ENCODE measurements around the gene KIF4B.

KIF4B gene

DNA sequence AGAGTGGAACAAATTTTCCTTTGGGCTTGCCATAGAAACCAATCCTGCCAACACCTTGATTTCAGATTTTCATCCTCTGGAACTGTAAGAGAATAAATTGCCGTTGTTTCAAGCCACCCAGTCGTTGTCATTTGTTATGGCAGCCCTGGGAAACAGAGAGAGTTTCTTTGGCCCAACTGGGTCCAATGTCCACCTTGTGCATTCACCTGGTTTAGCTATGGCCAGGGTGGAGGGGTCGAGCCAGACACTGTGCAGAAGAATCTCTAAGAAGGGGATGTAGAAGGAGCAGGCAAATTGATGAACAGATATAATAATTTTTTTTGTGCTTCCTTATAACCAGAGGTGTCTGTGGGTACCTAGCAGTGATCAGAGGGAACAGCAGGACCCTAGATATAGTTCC, 9.8 kb downstream of the KIF4B start:
- H4K20me1 ChIP-seq (ENCODE audit: insufficient read depth, low read length, poor library complexity, severe bottlenecking): no peaks in the 10 kb centered on the region
- no peaks in the 10 kb centered on the region for H3K4me1 ChIP-seq (ENCODE audit: insufficient read depth, low read length, poor library complexity, severe bottlenecking)
- no peaks in the 10 kb centered on the region for H3K36me3 ChIP-seq (ENCODE audit: insufficient read depth, low read length)
- no peaks in the 10 kb centered on the region for H3F3A ChIP-seq (ENCODE audit: low read depth)
- H3K79me2 ChIP-seq (ENCODE audit: insufficient read depth, low read length): no peaks in the 10 kb centered on the region
- TF ChIP-seq, protein P1, sequence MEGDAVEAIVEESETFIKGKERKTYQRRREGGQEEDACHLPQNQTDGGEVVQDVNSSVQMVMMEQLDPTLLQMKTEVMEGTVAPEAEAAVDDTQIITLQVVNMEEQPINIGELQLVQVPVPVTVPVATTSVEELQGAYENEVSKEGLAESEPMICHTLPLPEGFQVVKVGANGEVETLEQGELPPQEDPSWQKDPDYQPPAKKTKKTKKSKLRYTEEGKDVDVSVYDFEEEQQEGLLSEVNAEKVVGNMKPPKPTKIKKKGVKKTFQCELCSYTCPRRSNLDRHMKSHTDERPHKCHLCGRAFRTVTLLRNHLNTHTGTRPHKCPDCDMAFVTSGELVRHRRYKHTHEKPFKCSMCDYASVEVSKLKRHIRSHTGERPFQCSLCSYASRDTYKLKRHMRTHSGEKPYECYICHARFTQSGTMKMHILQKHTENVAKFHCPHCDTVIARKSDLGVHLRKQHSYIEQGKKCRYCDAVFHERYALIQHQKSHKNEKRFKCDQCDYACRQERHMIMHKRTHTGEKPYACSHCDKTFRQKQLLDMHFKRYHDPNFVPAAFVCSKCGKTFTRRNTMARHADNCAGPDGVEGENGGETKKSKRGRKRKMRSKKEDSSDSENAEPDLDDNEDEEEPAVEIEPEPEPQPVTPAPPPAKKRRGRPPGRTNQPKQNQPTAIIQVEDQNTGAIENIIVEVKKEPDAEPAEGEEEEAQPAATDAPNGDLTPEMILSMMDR (conservative IDR thresholded peaks at IDR 0.05; ENCODE audit: low read length): no peak
- TF ChIP-seq EZH2phosphoT487 (IDR thresholded peaks at IDR 0.05; ENCODE audit: borderline replicate concordance): no peak
- no peak overlapping the region for H3K9ac ChIP-seq (ENCODE audit: low read depth, low read length, poor library complexity, severe bottlenecking)
- H3K9me3 ChIP-seq (ENCODE audit: insufficient read depth, low read depth, low read length): no peaks in the 10 kb centered on the region
- no peaks in the 10 kb centered on the region for H3K9me2 ChIP-seq (replicated peaks; ENCODE audit: low read depth, low read length)
- no peak overlapping the region for H3K4me2 ChIP-seq (ENCODE audit: low read depth, low read length, poor library complexity, severe bottlenecking)
- H2AFZ ChIP-seq (ENCODE audit: low read length): no peak overlapping the region
- H3K27me3 ChIP-seq (ENCODE audit: insufficient read depth, low read length, poor library complexity, severe bottlenecking): no peaks in the 10 kb centered on the region
- no peak overlapping the region for H3K4me3 ChIP-seq (ENCODE audit: low read length, poor library complexity, severe bottlenecking)

DNA sequence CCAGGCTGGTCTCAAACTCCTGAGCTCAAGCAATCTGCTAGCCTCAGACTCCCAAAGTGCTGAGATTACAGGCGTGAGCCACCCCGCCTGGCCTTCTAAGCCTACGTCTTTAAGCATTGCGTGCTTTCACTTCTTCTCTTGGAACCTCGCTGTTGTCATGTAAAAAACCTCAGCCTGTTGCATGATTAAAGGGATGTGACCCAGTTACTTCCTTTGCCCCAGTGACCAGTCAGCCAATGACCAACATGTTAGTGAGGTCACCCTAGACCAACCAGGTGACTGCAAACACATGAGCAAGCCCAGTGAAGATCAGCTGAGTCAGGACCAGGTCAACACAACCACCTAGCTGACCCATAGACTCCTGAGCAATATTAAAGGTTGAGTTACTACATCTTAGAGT, 10.5 kb downstream of the KIF4B start:
- Histone ChIP-seq H3K4me2 (ENCODE audit: low read depth, low read length, poor library complexity, severe bottlenecking) (no peak overlapping the region), H3K79me2 (ENCODE audit: insufficient read depth, low read length) (no peaks in the 10 kb centered on the region), H3K4me3 (ENCODE audit: low read length, poor library complexity, severe bottlenecking) (no peak overlapping the region), H3K4me1 (ENCODE audit: insufficient read depth, low read length, poor library complexity, severe bottlenecking) (no peaks in the 10 kb centered on the region), H3K27me3 (ENCODE audit: insufficient read depth, low read length, poor library complexity, severe bottlenecking) (no peaks in the 10 kb centered on the region), H3K9ac (ENCODE audit: low read depth, low read length, poor library complexity, severe bottlenecking) (no peak overlapping the region), H2AFZ (ENCODE audit: low read length) (no peak overlapping the region), H3K9me2 (replicated peaks; ENCODE audit: low read depth, low read length) (no peaks in the 10 kb centered on the region), H3K9me3 (ENCODE audit: insufficient read depth, low read depth, low read length) (no peaks in the 10 kb centered on the region), H4K20me1 (ENCODE audit: insufficient read depth, low read length, poor library complexity, severe bottlenecking) (no peaks in the 10 kb centered on the region), H3K36me3 (ENCODE audit: insufficient read depth, low read length) (no peaks in the 10 kb centered on the region), H3F3A (ENCODE audit: low read depth) (no peaks in the 10 kb centered on the region)
- TF ChIP-seq EZH2phosphoT487 (IDR thresholded peaks at IDR 0.05; ENCODE audit: borderline replicate concordance): no peak
- TF ChIP-seq, protein P1 (conservative IDR thresholded peaks at IDR 0.05; ENCODE audit: low read length): no peak

DNA sequence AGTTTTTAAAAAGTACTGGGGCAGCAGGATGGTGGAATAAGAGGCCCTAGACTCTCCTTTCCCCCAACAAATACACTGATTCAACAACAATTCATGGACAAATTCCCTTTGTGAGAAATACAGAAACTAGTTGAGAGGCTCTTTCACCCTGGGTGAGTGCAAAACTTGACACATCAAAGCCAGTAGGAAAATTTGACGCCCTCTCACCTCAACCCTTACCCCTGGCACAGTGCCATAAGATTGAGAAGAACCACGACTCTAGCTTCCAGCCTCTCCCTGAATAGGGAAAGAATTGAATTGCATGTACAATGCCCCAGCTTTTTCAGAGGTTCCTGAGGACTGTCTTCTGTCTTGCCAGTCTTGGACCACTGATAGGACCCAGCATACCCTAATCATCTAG, 12.3 kb downstream of the KIF4B start:
- H2AFZ ChIP-seq (ENCODE audit: low read length): no peak overlapping the region
- no peak overlapping the region for H3K4me3 ChIP-seq (ENCODE audit: low read length, poor library complexity, severe bottlenecking)
- TF ChIP-seq, protein P1 (conservative IDR thresholded peaks at IDR 0.05; ENCODE audit: low read length): no peak
- no peak for TF ChIP-seq EZH2phosphoT487 (IDR thresholded peaks at IDR 0.05; ENCODE audit: borderline replicate concordance)
- no peak overlapping the region for H3K9ac ChIP-seq (ENCODE audit: low read depth, low read length, poor library complexity, severe bottlenecking)
- no peaks in the 10 kb centered on the region for H3K4me1 ChIP-seq (ENCODE audit: insufficient read depth, low read length, poor library complexity, severe bottlenecking)
- no peaks in the 10 kb centered on the region for H3F3A ChIP-seq (ENCODE audit: low read depth)
- no peaks in the 10 kb centered on the region for H4K20me1 ChIP-seq (ENCODE audit: insufficient read depth, low read length, poor library complexity, severe bottlenecking)
- no peaks in the 10 kb centered on the region for H3K9me2 ChIP-seq (replicated peaks; ENCODE audit: low read depth, low read length)
- no peaks in the 10 kb centered on the region for H3K27me3 ChIP-seq (ENCODE audit: insufficient read depth, low read length, poor library complexity, severe bottlenecking)
- H3K36me3 ChIP-seq (ENCODE audit: insufficient read depth, low read length): no peaks in the 10 kb centered on the region
- H3K79me2 ChIP-seq (ENCODE audit: insufficient read depth, low read length): no peaks in the 10 kb centered on the region
- H3K4me2 ChIP-seq (ENCODE audit: low read depth, low read length, poor library complexity, severe bottlenecking): no peak overlapping the region
- no peaks in the 10 kb centered on the region for H3K9me3 ChIP-seq (ENCODE audit: insufficient read depth, low read depth, low read length)

All from Loucy (cell line).